OCI-LY3 (cell line): ENCODE measurements around the gene ARHGAP10.

Experiments used
- H2AFZ ChIP-seq: fragments of 200-600, 300-600 bp; shearing (Covaris generic); 2 replicates; pipeline ENCODE4 v1.6.0; 2014; ENCODE audit warnings: antibody characterized with exemption, low read depth, low read length
- H3K27ac ChIP-seq: fragments of 200-600, 300-600 bp; sonication (generic); 2 replicates; pipeline ENCODE4 v1.5.1; 2014; ENCODE audit warnings: mild to moderate bottlenecking, low read length, moderate library complexity, mixed read lengths
- H3K27me3 ChIP-seq: fragments of 200-600, 300-600 bp; sonication (generic); 2 replicates; pipeline ENCODE4 v1.6.1; 2014; ENCODE audit warnings: low read depth, low read length, mixed read lengths
- H3K36me3 ChIP-seq: fragments of 200-600, 300-600 bp; sonication (generic); replicated peaks from 2 replicates; pipeline ENCODE3; 2014; ENCODE audit warnings: low read depth, low read length, mixed read lengths
- H3K4me1 ChIP-seq: fragments of 300-600, 200-600 bp; sonication (generic); 2 replicates; pipeline ENCODE4 v1.6.1; 2014; ENCODE audit warnings: low read length, mixed read lengths
- H3K4me2 ChIP-seq: fragments of 200-600, 300-600 bp; sonication (generic); 2 replicates; pipeline ENCODE4 v1.6.1; 2014; ENCODE audit warnings: low read length, mixed read lengths
- H3K4me3 ChIP-seq: fragments of 300-600, 200-600 bp; sonication (generic); 2 replicates; pipeline ENCODE4 v1.5.1; 2014; ENCODE audit warnings: antibody characterized with exemption, mild to moderate bottlenecking, low read length, moderate library complexity
- H3K79me2 ChIP-seq: fragments of 300-600, 200-600 bp; shearing (Covaris generic); 2 replicates; pipeline ENCODE4 v1.6.1; 2014; ENCODE audit warnings: mild to moderate bottlenecking, low read length, mixed read lengths
- H3K9ac ChIP-seq: fragments of 300-600, 200-600 bp; shearing (Covaris generic); 2 replicates; pipeline ENCODE4 v1.6.0; 2014; ENCODE audit warnings: mild to moderate bottlenecking, low read length, moderate library complexity
- H3K9me3 ChIP-seq: fragments of 200-600, 300-600 bp; shearing (Covaris generic); 2 replicates; pipeline ENCODE4 v1.6.1; 2014; ENCODE audit warnings: low read length, mixed read lengths; ENCODE audit not compliant: insufficient read depth
- H4K20me1 ChIP-seq: fragments of 200-600, 300-600 bp; sonication (generic); 2 replicates; pipeline ENCODE4 v1.6.1; 2016; ENCODE audit warnings: low read length, mixed read lengths; ENCODE audit not compliant: insufficient read depth
- CTCF ChIP-seq: fragments of 200-600, 300-600 bp; sonication (generic); IDR thresholded peaks from 2 replicates; pipeline ENCODE4 v1.5.1; 2014; ENCODE audit warnings: antibody characterized with exemption, low read length, low read depth
- EZH2phosphoT487 ChIP-seq: fragments of 200-600 bp; shearing (Covaris generic); IDR thresholded peaks from 2 replicates; pipeline ENCODE4 v1.6.1; 2018; ENCODE audit warnings: antibody characterized with exemption, mixed run types, low read depth

Gene ARHGAP10

GRCh38 chr4:147696866-147697265 is 35.0 kb upstream of the ARHGAP10 start:
- Histone ChIP-seq H2AFZ (no peak overlapping the region), H3K4me1 (no peaks in the 10 kb centered on the region), H3K27me3 (peaks cover 3% of the 10 kb centered on the region; the same call in 1 of the 2 replicates), H4K20me1 (no peaks in the 10 kb centered on the region), H3K4me3 (no peak overlapping the region), H3K4me2 (no peak overlapping the region), H3K9ac (no peak overlapping the region), H3K9me3 (no peaks in the 10 kb centered on the region), H3K79me2 (no peaks in the 10 kb centered on the region), H3K27ac (no peak overlapping the region), H3K36me3 (no peaks in the 10 kb centered on the region)
- no peak for TF ChIP-seq CTCF
- no peak for TF ChIP-seq EZH2phosphoT487

GRCh38 chr4:147704846-147705245 is 27.0 kb upstream of the ARHGAP10 start:
- no peaks in the 10 kb centered on the region for H3K9me3 ChIP-seq
- TF ChIP-seq CTCF (no peak), EZH2phosphoT487 (no peak)
- H3K9ac ChIP-seq: no peak overlapping the region
- H2AFZ ChIP-seq: no peak overlapping the region
- no peak overlapping the region for H3K27ac ChIP-seq
- H3K4me1 ChIP-seq: peaks cover 29% of the 10 kb centered on the region
- H3K36me3 ChIP-seq: no peaks in the 10 kb centered on the region
- no peaks in the 10 kb centered on the region for H3K27me3 ChIP-seq
- H3K79me2 ChIP-seq: no peaks in the 10 kb centered on the region
- H4K20me1 ChIP-seq: no peaks in the 10 kb centered on the region
- no peak overlapping the region for H3K4me2 ChIP-seq
- H3K4me3 ChIP-seq: no peak overlapping the region

DNA sequence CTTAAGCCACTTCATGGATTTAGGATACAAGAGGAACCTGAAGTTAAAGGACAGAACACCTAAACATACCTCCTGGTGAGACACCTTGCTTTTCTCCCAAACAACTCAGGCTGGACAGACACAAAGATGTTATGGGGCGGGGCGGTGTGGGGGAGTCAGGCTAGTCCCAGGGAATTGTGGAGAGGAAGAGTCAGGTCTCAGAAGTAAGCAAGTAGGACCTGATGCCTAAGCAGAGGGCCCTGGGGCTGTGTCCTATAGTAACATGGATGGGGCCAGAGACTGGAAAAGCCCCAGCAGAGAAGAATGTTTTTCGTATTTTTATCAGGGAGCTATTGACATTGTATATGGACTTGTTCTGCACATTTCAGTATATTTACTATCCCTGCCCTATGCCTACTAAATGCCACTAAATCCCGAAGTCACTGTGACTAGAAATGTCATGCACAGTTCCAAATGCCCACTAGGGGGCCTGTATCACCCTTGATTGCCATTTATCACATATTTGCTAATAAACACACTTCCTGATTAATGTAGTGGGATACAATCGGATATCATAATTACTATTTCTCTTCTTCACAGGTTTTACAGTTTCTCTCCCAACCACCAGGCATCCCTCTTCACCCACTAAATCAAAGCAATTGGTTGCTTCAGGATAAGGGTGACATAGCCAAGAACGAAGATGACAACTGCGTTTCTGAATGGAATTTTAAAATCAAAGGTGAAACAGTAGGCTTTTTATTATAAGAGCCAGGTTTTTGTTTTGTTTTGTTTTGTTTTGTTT is 23.8 kb upstream of the ARHGAP10 start:
- Histone ChIP-seq H3K9ac (peak overlapping the region; percentile 11; the same call in 1 of the 2 replicates), H3K79me2 (no peaks in the 10 kb centered on the region), H3K36me3 (no peaks in the 10 kb centered on the region), H2AFZ (peak overlapping the region; percentile 74), H3K27ac (no peak overlapping the region), H3K9me3 (no peaks in the 10 kb centered on the region), H4K20me1 (no peaks in the 10 kb centered on the region), H3K4me2 (peak overlapping the region; percentile 65), H3K4me1 (peaks cover 37% of the 10 kb centered on the region), H3K27me3 (peaks cover 6% of the 10 kb centered on the region), H3K4me3 (peak overlapping the region; percentile 55)
- TF ChIP-seq CTCF: peak; percentile 100
- no peak for TF ChIP-seq EZH2phosphoT487

GRCh38 chr4:147709999-147710398 is 21.9 kb upstream of the ARHGAP10 start:
- TF ChIP-seq CTCF: no peak
- no peak for TF ChIP-seq EZH2phosphoT487
- Histone ChIP-seq H3K4me1 (peaks cover 37% of the 10 kb centered on the region), H2AFZ (peak overlapping the region; percentile 55; the same call in 1 of the 2 replicates), H4K20me1 (no peaks in the 10 kb centered on the region), H3K4me2 (peak overlapping the region; percentile 66), H3K79me2 (no peaks in the 10 kb centered on the region), H3K27ac (no peak overlapping the region), H3K9me3 (no peaks in the 10 kb centered on the region), H3K4me3 (peak overlapping the region; percentile 40), H3K27me3 (peaks cover 6% of the 10 kb centered on the region), H3K36me3 (no peaks in the 10 kb centered on the region), H3K9ac (no peak overlapping the region)
